SK-N-MC (cell line): ENCODE measurements around the gene ATXN2.

ENCODE experiments used
- EZH2 ChIP-seq: fragments of 200-600 bp; sonication (generic); IDR thresholded peaks from one replicate; pipeline ENCODE4 v1.6.1; 2017; ENCODE audit warnings: antibody characterized with exemption
- FOXP2 ChIP-seq: optimal IDR thresholded peaks from 2 replicates; pipeline ENCODE3; 2011; ENCODE audit warnings: mild to moderate bottlenecking, moderate library complexity; ENCODE audit not compliant: insufficient read depth; ENCODE audit errors: extremely low read length, control extremely low read depth
- POLR2AphosphoS5 ChIP-seq: IDR thresholded peaks from 2 replicates; pipeline ENCODE4 v1.6.1; 2012; ENCODE audit warnings: mild to moderate bottlenecking, low read depth, low read length, borderline replicate concordance

DNA sequence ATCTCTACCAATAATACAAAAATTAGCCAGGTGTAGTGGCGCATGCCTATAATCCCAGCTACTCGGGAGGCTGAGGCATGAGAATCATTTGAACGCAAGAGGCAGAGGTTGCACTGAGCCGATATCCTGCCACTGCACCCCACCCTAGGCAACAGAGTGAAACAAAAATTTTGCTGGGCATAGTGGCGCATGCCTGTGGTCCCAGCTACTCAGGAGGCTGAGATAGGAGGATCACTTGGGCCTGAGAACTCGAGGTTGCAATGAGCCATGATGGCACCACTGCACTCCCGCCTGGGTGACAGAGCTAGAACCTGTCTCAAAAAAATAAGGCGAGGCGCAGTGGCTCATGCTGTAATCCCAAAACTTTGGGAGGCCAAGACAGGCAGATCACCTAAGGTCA lies 9.5 kb downstream of the ATXN2 start:
- TF ChIP-seq POLR2AphosphoS5 (no peak), EZH2 (no peak), FOXP2 (no peak)
